Pons (tissue), 1 donor: ENCODE results near the gene SNED1.
"Not testable (repeated sequence)": the region's sequence is repeated elsewhere in the genome, so short reads cannot be mapped to it uniquely, and the experiment has no call there.

ENCODE experiments used
- DNase-seq: peaks from one replicate; pipeline ENCODE4 v3.0.0-alpha.2; 2016; ENCODE audit warnings: low spot score

The SNED1 gene

DNA sequence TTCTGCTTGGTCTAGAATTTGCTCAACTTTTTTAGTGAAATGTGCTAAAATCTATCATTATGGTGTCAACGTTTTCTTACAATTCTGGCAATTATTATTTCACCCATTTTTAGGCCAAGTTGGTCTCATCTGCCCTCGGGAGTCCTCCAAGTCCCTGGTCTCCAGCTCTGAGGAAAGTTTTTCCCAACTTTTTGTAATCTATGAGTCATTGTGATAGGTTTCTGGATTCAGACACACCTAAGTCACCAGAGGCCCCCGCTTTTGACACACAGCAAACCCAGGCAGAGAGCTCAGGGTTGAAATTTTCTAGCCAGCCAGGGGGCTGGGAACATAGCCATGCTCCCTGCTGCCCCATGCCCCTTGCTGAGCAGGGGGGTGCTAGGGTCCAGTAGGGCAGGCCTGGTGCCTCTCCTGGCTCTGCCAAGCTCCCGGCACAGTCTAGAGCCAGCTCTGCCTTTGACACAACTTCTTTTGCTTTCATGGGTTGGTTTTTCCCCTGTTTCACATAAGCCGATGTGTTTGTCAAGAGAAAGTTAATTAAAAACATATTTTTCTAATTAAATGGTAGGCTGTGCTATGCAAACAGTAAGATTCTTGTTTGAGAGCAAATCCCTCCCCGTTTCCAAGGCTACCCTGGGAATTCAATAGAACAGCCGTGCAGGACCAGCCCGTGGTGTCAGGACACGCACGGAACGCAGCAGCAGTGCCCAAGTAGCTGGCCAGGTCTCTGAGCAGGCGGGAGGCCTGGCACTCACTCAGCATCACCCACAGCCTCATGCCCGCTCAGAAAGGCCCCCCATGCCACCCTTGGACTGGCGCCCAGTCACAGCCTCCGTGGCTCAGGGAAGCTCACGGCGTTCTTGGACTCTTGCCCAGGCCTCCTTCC is 25.5 kb upstream of the SNED1 start:
- DNase-seq, result peak; percentile 28

DNA sequence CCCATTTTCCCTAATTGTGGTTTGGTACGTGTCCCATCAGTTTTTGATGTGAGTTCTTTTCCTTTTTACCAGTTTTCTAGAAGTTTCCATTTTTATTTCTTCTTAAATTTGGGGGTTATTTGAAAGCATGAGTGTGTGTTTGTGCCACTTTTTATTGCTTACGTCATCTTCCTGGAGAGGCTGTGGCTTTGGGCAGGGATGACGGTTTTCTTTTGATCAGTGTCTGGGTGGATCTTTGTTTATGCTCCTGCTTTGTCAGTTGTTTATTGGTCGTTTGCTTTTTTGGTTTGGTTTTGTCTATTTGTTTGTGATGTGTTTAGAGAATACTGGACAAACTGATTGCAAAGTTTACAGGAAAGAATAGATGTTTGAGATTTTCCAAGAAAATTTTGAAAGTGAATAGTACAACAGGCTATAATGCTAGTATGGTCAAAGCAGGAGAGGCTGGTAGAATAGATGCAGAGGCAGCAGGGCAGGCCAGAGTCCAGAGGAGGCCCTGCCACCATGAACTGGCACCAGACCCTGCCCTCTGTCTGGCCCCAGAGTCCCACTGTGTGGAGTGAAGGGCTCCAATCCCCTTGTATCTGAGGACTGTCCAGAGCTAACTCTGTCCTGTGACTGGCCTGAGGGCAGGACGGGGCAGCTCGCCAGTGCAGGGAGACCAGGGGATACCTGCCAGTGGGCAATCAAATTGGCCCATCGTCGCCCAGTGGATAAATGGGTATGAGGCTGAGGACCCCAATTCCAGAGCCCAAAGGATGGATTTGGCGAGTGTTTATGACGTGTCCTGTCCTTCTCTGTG is 23.4 kb upstream of the SNED1 start:
- no peak for DNase-seq

DNA sequence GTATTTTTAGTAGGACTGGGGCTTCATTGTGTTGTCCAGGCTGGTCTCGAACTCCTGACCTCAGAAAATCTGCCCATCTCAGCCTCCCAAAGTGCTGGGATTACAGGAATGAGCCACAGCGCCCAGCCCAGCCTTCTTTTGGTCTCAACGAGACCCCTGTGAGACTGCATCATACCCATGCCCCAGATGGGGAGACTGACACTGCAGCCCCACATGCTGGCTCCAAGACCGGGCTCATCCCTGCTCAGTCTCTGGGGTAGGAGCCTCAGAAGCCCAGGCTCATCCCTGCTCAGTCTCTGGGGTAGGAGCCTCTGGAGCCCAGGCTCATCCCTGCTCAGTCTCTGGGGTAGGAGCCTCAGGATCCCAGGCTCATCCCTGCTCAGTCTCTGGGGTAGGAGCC is 22.5 kb upstream of the SNED1 start:
- not testable (repeated sequence) for DNase-seq

DNA sequence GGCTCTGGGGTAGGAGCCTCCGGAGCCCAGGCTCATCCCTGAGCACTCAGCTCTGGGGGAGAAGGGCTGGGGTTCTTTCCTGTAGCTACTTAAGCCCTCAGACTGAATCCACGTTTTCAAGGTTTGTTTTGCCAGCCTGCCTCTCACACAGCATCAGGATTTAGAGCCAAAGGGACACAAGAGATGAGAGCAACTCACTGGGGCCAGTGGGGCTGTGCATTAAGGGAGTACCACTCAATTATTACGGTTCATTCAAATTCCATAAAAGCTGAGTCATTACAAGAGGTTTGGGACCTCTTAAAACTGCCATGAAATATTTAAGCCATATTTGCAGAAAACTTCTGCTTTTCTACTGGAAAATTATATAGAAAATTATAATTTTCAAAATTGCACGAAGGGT is 17.1 kb upstream of the SNED1 start:
- no peak for DNase-seq

DNA sequence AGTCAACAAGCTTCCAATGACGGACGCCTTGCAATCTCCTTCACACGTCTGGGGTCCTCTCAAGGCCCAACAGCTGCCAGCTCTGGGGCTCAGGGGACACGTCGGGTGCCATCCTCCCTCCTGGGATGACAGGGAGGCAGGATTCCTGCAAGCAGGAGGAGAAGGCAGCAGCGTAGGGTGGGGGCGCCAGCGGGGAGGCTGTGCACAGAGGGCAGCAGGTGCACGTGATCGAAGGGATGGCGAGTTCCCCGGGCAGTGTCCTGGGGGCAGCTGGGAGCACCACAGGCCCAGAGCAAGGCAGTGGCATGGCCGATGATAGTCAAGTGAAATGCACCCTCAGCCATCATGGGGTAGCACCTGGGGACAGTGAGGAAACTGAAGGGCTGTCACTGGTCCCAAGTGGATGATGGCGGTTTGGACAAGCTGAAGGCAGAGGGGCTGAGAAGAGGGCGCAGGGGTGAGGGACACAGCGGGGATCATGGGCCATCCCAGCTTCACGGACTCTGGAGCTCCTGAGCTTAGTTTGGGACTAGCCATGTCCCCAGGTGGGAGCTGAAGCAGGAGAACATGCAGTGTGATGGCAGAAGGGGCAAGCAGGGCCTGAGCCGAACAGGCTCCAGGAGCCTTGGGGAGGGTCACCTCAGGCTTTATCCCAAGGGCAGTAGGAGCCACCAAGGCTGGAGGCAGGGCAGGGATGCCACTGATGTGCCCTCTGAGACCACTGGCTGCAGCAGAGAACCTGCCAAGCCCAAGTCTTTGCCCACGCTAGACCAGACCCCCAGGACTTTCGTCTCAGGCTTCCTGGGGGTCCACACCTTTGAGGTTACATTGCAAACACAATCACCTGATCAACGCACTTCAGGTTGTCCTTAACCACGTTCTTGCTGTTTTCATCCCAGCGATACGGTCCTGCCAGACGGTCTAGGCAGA is 16.3 kb upstream of the SNED1 start:
- DNase-seq, result no peak

DNA sequence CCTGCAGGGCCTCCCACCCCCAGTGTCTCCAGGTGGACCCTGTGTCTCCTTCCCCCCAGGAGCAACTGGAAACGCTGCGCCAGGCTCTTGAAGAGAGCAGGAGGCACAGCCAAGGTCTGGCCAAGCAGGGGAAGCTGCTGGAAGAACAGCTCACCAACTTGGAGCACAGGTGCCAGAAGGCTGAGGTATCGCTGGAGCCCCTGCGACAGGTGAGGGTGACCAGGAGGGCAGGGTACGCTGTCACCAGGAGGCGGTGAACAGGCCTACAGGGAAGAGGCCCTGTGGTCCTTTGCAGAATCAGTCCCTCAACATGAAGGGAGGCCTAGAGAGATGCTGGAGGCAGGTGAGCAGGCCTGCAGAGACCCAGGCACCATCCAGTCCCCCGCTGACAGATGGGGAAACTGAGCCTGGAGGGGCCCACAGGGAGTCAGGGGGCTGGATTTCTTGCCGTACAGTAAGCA is 15.6 kb upstream of the SNED1 start:
- DNase-seq, result no peak

DNA sequence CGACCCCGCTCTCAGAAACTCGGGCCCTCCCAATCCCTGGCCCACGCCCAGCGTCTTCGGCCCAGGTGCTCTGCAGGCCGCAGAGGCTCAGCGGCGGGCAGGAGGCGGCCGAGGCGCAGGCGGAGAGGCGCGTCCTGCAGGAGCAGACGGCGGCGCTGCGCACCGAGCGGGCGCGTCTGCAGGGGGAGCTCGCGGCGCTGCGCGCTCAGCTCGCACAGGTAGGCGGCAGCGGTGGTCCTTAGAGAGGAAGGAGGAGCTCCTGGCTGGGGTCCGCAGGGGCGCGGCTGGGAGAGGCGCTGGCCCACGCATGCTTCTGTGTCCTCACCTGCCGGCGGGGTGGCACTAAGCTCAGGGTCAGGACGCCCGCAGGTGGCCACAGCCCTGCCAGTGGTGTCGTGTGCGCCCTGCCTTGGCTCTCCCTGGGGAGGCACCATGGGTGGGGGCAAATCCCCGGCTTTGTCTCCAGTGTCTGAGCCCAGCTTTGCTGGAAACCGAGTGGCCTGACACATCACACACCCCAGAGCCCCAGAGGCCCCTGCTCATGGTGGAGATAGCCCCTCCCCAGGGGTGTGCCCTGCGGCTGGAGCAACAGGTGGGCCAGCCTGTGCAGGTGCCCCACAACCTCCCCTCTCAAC is 14.9 kb upstream of the SNED1 start:
- DNase-seq, result no peak

DNA sequence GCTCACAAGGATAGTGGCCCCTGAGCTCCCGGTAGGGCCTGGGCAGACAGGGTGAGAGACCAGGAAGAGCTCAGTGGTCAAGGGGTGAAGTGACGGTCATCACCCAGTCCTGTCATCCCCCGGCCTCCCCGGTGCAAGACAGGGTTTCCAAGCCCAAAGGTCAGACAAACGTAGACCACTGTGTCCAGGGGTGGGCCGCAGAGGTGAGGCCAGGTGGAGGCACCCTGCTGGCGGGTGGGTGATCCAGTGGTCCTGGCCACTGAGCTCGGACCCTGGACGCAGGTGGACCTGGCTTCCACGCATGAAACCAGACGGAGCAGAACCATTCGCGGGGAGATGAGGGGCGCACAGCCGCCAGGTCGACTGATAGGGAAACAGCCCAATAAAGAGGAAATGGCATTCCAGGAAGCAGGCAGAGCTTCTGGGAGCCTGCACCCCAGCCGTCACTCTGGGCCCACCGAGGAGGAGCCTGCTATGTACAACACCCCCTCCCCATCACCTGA is 14.4 kb upstream of the SNED1 start:
- no peak for DNase-seq

DNA sequence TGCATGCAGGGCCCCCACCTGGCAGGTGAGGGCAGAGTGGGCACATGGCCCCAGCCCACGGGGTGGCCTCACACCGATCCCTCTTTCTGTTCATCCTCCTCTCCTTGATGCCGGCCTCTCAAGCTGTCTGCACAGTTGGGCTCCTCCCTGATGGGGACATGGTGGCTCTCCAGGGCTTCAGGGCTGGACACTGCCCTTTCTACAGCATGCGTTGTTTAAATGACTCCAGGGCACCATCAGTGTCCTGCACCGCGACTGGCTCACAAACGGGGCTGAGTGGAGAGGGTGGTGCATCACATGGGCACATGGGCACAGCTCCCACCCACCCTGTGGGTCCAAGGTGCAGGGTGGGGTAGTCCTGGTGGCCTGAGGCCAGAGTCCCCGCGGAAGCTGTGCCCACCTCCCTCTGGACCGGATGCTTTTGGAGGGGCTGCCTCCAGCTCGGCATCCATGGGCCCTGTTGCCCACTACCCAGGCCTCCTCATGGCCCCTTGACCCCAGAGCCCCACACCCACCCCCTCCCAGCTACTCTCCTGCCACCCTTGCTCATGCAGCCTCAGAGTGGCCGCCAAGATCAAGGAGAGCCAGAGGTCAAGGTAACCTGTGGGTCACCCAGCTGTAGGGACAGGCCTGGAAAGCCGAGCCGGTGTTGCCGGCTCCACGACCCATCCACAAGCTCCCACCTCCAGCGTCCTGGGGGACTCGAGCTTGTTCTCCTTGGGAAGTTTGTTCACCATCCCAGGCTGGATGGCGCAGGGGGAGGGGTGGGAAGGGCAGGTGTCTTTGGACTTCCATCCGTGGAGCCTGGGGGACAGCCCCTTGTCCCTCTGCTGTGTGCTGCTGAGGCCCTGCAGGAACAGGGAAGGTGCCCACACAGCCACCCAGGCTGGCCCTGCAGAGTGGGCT is 12.3 kb upstream of the SNED1 start:
- DNase-seq, result no peak

DNA sequence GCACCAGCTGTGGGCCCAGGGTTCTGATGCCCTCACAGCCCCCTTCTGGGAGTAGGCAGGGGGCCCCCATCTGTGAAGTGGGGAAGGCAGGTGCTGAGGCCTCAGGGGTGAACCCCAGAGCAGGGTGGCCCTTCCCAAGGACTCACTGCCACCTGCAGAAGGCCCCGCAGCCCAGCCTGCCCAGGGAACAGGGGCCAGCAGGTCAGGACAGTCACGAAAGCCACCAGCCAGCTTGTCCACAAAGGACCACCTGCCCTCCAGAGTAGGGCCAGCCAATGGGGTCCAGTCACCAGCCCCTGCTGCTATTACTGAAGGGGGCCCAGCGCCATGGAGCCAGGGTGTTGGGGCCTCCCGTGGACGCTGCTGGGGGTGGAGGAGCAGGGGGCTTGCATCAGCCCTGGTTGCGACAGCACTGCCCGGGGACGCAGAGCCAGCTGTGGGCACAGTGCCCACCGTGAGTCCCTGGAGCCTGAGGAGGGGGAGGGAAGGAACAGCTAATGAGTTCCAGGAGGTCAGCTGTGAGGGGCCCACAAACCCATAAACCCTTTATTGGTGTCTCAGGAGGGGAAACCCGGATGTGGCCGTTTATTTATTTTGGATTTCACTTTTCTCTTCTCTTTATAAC is 11.5 kb upstream of the SNED1 start:
- no peak for DNase-seq

DNA sequence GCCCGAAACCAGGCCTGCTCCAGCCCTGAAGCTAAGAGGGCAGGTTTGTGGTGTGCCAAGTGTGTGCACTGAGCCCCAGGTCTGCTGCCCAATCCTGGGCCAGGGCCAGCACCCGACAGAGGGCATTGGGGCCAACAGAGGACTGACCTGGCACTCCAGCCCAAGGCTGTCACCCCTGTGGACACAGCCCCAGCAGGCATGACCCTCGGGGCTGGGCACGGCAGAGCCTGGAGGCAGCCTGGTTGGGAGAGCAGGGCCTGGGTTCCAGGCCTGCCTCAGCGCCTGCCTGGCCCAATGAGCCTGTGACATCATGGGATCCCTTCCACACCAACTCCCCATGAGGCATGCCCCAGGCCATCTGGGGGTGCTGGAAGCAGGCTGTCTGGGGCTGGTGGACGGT is 10.8 kb upstream of the SNED1 start:
- no peak for DNase-seq

DNA sequence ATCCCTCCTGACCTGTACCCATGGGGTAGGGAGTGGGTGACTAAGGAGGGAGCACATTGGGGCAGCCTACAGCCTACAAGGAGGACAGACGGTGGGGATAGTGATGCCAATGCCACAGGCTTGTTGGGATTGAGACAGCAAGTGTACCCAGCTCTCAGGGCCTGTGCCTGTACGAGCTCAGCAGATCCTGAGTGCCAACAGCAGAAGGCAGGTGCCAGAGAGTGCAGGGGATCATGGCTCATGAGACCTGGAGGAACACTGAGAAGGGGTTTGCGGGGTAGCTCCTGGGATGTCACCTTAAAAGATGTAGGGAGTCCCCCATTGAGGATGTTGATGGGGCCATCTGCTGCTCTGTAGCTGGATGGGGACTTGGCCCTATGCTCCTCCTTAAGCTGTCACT is 10.3 kb upstream of the SNED1 start:
- no peak for DNase-seq

DNA sequence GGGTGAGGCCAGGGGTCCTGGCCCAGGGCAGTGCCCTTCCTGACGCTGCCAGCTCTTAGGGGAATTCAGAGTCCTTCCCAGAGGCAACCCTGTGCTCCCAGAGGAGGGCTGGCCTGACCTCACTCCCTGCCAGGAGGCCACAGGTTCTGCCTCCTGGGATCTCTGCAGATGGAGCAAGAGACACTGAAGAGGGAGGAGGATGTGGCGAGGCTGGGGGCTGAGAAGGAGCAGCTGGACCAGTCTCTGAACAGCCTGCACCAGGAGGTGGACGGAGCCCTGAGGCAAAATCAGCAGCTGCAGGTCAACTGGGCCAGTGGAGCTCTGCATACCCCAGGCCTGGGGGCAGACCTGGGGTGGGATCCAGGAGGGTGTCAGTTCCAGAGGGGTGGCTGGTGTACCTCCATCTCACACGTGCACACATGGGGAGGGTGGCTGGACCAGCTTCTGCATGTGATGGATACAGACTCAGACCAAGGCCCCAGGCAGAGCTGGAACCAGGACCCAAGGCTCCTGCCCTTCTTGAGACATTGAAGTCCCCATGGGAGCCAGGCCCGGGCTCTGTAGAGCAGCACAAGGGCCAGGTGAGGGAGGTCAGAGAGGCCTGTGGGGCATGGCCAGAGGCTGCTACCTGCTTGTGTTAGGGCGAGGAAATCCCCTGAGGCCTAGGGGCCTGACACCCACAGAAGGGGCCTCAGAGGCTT is 9.7 kb upstream of the SNED1 start:
- no peak for DNase-seq

DNA sequence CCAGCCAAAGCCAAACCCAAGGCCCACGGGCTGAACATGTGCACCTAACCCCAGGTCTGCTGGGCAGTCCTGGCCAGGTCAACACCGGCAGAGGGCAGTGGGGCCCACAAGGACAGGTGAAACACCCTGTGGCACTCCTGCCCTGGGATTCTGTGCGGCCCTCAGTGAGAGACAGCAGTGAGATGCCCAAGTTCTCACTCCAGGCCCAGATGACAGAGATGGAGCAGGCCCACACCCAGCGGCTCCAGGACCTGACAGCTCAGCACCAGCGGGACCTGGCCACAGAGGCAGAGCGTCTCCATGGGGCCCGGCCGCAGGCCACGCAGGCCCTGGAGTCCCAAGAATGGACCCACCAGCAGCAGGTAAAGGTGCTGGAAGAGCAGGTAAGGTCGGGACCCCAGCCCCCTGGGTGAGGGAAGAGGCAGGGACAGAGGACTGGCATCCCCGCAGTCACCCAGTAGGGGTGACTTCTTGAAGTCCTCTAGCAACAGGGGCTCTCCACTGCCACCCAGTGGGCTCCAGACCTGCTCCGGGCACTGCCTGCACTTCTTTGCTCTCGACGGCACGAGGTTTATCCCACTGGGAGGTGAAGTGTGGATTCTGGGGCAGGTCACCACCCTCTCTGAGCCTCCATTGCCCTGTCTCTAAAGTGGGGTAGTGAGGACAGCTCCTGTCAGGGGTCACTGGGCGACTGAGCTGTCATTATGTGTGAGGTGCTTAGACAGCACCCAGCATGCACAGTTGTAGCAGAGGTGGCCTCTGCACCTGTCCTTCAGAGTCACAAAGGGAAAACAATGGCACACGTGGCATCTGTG is 8.8 kb upstream of the SNED1 start:
- DNase-seq, result no peak

DNA sequence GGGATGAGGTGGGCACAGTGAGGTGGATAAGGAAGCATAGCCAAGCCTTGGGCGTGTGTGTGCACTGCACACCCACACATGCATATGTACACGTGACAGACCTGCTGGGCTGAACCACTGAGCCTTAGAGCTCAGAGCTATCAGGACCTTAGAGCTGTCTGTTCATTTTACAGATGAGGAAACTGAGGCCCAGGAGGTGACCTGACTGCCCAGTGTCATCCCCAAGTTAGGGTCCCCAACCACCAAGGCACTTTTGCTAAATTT is 8.2 kb upstream of the SNED1 start:
- no peak for DNase-seq

DNA sequence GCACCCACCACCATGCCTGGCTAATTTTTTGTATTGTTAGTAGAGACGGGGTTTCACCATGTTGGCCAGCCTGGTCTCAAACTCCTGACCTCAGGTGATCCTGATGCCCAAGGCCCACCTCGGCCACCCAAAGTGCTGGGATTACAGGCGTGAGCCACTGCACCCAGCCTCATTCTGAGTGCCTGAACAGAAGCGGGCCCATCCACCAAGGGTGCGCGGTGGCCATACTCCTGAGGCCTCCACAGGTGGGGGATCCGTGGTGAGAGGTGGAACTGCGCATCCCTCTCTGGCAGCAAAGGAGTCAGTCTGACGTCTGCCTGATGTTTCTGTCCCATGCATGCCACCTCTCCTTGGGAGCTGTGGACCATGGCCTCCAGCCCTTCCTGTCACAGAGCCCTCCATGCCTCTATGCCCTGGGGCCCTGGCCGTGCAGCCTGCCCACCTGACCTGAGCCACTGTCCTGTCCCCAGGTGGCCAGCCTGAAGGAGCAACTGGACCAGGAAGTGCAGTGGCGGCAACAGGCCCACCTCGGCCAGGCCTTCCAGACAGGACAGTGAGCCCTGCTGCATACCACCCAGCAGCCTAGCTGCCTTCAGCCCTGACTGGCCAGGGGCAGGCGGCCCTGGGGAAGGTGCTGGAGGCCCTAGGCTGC is 7.6 kb upstream of the SNED1 start:
- DNase-seq, result no peak

DNA sequence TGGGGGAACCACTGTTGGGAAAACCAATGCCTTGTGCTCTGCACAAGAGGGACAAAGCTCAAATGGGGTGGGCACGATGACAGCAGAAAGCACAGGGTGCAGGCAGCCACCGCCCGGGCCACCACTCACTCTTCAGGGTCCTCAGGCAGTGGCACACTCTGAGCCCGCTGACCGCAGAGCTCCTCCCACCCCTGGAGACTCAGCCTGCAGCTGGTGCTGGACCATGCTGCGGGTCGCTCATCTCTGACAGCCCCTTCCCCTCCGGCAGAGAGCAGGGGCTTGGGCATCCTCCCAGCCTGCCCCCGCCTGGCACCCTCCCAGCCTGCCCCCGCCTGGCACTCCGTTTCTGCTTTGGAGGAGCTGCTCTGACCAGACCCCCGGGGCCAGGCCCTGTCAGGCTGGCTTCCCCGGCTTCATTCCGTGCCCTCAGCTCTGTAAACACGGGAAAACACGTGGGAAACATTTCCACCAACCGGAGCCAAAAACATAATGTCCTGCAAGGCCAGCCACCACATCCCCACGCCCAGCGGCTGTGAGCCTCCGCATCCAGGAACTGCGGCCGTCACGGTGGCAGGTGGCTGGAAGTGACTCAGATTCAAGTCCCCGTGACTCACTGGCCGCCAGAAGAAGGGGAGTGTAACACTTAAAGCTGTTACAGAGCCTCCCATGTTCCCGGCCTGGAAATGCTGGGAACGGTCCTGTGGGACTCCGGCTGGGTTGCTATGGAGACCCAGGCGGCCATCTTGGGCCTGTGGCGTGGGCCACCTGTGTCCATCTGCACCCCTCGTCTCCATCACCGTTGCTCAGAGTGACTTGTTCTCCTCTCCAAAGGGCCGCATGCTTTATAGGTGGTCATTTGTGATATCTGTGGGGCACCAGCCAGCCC is 6.8 kb upstream of the SNED1 start:
- no peak for DNase-seq
